ENCODE measurements around the gene CLDN22. TPM values are rescaled to one million over a fixed set of nuclear protein-coding genes. Genes with fewer than 3 reads are reported as not detected.

Gene CLDN22
- total RNA-seq, 4 donors from 2014 or later = not detected

DNA sequence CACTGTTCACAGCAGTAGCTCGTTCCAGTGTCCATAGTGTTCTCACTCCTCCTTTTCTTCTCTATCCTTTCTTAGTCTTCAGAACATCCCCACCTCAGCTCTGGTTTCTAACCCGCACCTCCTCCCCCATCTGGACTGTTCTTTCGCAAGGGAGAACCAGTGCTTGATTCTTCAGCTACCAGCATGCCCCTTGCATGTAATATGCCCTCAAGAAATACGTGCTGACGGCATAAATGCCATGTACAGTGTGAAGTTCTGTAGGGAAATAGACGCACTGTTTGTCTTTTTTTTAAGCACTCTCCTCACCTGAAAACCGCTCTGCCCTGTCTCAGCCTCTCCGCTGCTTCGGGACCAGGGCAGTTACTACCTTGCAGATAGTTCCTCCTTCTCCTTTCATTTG lies 5.3 kb downstream of the CLDN22 start:
- intact Hi-C loops (cut with DNase I; ENCODE audit: low total_unique reads) = no loop called here

DNA sequence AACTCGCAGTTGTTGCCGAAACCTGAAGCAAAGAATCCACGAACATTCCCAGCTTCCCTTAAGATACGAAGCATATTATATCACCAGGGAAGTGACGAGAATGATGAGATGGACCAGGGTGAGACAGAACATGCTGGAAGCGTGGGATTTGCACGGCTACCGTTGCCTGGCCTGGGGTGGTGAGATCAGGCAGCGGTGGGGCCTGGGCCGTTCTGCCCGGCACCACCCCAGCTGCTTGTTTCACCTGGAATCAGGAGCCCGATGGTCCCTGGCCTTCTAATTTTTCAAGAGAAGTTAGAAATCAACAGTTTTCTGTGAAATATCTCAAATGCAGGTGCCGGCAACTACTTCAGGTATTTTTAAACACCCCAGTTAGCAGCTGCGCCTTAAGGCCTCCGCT lies 5.7 kb downstream of the CLDN22 start:
- intact Hi-C loops (cut with DNase I; ENCODE audit: low total_unique reads) = no loop called here
- WGBS, 2 donors = 91 to 94% methylated on average over 15 of the region's 15 CpGs
- no peak for TF ChIP-seq POLR2A (IDR thresholded peaks at IDR 0.05)
- TF ChIP-seq, protein P1, sequence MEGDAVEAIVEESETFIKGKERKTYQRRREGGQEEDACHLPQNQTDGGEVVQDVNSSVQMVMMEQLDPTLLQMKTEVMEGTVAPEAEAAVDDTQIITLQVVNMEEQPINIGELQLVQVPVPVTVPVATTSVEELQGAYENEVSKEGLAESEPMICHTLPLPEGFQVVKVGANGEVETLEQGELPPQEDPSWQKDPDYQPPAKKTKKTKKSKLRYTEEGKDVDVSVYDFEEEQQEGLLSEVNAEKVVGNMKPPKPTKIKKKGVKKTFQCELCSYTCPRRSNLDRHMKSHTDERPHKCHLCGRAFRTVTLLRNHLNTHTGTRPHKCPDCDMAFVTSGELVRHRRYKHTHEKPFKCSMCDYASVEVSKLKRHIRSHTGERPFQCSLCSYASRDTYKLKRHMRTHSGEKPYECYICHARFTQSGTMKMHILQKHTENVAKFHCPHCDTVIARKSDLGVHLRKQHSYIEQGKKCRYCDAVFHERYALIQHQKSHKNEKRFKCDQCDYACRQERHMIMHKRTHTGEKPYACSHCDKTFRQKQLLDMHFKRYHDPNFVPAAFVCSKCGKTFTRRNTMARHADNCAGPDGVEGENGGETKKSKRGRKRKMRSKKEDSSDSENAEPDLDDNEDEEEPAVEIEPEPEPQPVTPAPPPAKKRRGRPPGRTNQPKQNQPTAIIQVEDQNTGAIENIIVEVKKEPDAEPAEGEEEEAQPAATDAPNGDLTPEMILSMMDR (IDR thresholded peaks at IDR 0.05) = no peak
- no peak overlapping the region for H3K4me3 ChIP-seq (ENCODE audit: low read depth, poor library complexity, severe bottlenecking)
- DNase-seq (ENCODE audit: low spot score in 2 of 2) = no peak

More for the DNA sequence above, 5.3 kb downstream of the CLDN22 start:
- TF ChIP-seq POLR2A (IDR thresholded peaks at IDR 0.05) = no peak
- TF ChIP-seq, protein P1 (IDR thresholded peaks at IDR 0.05) = no peak
- H3K4me3 ChIP-seq (ENCODE audit: low read depth, poor library complexity, severe bottlenecking) = no peak overlapping the region
- DNase-seq (ENCODE audit: low spot score in 2 of 2) = no peak
- WGBS, 2 donors = 94 to 95% methylated on average over 9 of the region's 9 CpGs

GRCh38 chr4:183312841-183313240 lies 7.2 kb downstream of the CLDN22 start:
- H3K4me3 ChIP-seq (ENCODE audit: low read depth, poor library complexity, severe bottlenecking) = no peak overlapping the region
- intact Hi-C loops (cut with DNase I; ENCODE audit: low total_unique reads) = no loop called here

GRCh38 chr4:183306811-183307210 lies 13.3 kb downstream of the CLDN22 start:
- TF ChIP-seq, protein P1 (IDR thresholded peaks at IDR 0.05) = no peak
- TF ChIP-seq POLR2A (IDR thresholded peaks at IDR 0.05) = no peak
- no peak overlapping the region for H3K4me3 ChIP-seq (ENCODE audit: low read depth, poor library complexity, severe bottlenecking)
- intact Hi-C loops (cut with DNase I; ENCODE audit: low total_unique reads) = no loop called here
- WGBS, 2 donors = 81 to 89% methylated on average over 3 of the region's 3 CpGs
- no peak for DNase-seq (ENCODE audit: low spot score in 2 of 2)

More at GRCh38 chr4:183312841-183313240, 7.2 kb downstream of the CLDN22 start:
- no peak for DNase-seq (ENCODE audit: low spot score in 2 of 2)
- whole genome bisulfite sequencing, 2 donors = 84 to 93% methylated on average over 5 of the region's 5 CpGs
- TF ChIP-seq, protein P1 (IDR thresholded peaks at IDR 0.05) = no peak
- TF ChIP-seq POLR2A (IDR thresholded peaks at IDR 0.05) = no peak

- 94 to 100% methylated on average over 2 of the region's 2 CpGs for WGBS, 2 donors
- TF ChIP-seq, protein P1 (IDR thresholded peaks at IDR 0.05) = no peak
- TF ChIP-seq POLR2A (IDR thresholded peaks at IDR 0.05) = no peak
- H3K4me3 ChIP-seq (ENCODE audit: low read depth, poor library complexity, severe bottlenecking) = no peak overlapping the region
- intact Hi-C loops (cut with DNase I; ENCODE audit: low total_unique reads) = no loop called here
- no peak for DNase-seq (ENCODE audit: low spot score in 2 of 2)
Measured at GRCh38 chr4:183304538-183304937, 15.5 kb downstream of the CLDN22 start.

- no peak for DNase-seq (ENCODE audit: low spot score in 2 of 2)
- intact Hi-C loops (cut with DNase I; ENCODE audit: low total_unique reads) = no loop called here
- TF ChIP-seq, protein P1 (IDR thresholded peaks at IDR 0.05) = no peak
- TF ChIP-seq POLR2A (IDR thresholded peaks at IDR 0.05) = no peak
- no peak overlapping the region for H3K4me3 ChIP-seq (ENCODE audit: low read depth, poor library complexity, severe bottlenecking)
- WGBS, 2 donors = 81 to 93% methylated on average over 4 of the region's 4 CpGs
Measured at GRCh38 chr4:183304067-183304466, 16.0 kb downstream of the CLDN22 start.

Measured in lower leg skin (tissue), 4 donors.